Measurements from ENCODE around the gene KAZN.

The KAZN gene

GRCh38 chr1:14946684-14947238 lies 348.3 kb downstream of the KAZN start:
- no peaks in the 10 kb centered on the region for H3K9me3 ChIP-seq (ENCODE audit: control insufficient read depth, insufficient read depth, low read depth, low read length)
- CTCF ChIA-PET, result interaction anchor here (0.6 to 1.2 kb wide), 4 partner anchors 42 to 81 kb away, joined by 3 to 4 read pairs (median 4); no protein-coding TSS in a partner anchor
- H3K4me1 ChIP-seq (ENCODE audit: control insufficient read depth, insufficient read depth, low read length), result no peaks in the 10 kb centered on the region
- H3K27ac ChIP-seq (ENCODE audit: extremely low read depth, low read depth, low read length), result no peak overlapping the region
- no peak overlapping the region for H3K4me3 ChIP-seq (ENCODE audit: low read depth, low read length)
- TF ChIP-seq RBAK (tag by site-specific recombination; IDR thresholded peaks at IDR 0.05) (no peak), ZBTB21 (tag by site-specific recombination; IDR thresholded peaks at IDR 0.05) (no peak), ZNF560 (tag by site-specific recombination; IDR thresholded peaks at IDR 0.05; ENCODE audit: borderline replicate concordance) (no peak), ZXDB (tag by site-specific recombination; IDR thresholded peaks at IDR 0.05) (no peak), ZFP41 (tag by site-specific recombination; IDR thresholded peaks at IDR 0.05; ENCODE audit: borderline replicate concordance) (no peak), KLF7 (tag by site-specific recombination; IDR thresholded peaks at IDR 0.05; ENCODE audit: borderline replicate concordance) (no peak), ZNF707 (tag by site-specific recombination; IDR thresholded peaks at IDR 0.05) (no peak), ZNF391 (tag by site-specific recombination; IDR thresholded peaks at IDR 0.05; ENCODE audit: borderline replicate concordance, low read depth) (no peak)
- TF ChIP-seq, protein P1, sequence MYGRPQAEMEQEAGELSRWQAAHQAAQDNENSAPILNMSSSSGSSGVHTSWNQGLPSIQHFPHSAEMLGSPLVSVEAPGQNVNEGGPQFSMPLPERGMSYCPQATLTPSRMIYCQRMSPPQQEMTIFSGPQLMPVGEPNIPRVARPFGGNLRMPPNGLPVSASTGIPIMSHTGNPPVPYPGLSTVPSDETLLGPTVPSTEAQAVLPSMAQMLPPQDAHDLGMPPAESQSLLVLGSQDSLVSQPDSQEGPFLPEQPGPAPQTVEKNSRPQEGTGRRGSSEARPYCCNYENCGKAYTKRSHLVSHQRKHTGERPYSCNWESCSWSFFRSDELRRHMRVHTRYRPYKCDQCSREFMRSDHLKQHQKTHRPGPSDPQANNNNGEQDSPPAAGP (tag by site-specific recombination; IDR thresholded peaks at IDR 0.05), result peak; percentile 93
- POLR2A ChIA-PET, result no interaction called here
- no peaks in the 10 kb centered on the region for H3K36me3 ChIP-seq (ENCODE audit: control insufficient read depth in 2 of 2, insufficient read depth in 1 of 2, low read length in 2 of 2)

DNA sequence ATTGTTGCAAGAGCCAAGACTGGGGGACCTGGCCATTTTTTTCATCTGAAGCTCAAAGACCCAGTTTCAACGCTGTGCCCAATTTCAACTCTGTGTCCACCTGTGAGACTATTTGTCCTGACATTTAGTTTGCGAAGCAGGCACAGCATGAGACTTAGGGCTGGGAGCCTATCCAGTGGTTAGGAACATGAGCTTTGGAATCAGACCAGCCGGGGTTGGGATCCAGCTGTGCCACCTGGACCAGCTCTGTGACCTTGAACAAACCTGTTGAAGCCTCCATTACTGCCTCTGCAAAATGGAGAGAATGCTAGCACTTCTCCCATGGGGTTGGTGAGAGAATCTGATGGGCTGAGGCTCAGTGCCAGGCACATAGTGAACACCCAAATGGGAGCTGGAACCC lies 348.9 kb downstream of the KAZN start:
- CTCF ChIA-PET, result interaction anchor here (0.7 to 1.2 kb wide), 2 partner anchors 54 to 80 kb away, joined by 4 read pairs; no protein-coding TSS in a partner anchor
- Histone ChIP-seq H3K4me3 (ENCODE audit: low read depth, low read length) (no peak overlapping the region), H3K4me1 (ENCODE audit: control insufficient read depth, insufficient read depth, low read length) (no peaks in the 10 kb centered on the region), H3K9me3 (ENCODE audit: control insufficient read depth, insufficient read depth, low read depth, low read length) (no peaks in the 10 kb centered on the region), H3K27ac (ENCODE audit: extremely low read depth, low read depth, low read length) (no peak overlapping the region), H3K36me3 (ENCODE audit: control insufficient read depth in 2 of 2, insufficient read depth in 1 of 2, low read length in 2 of 2) (no peaks in the 10 kb centered on the region)
- no peak for TF ChIP-seq BCL11B (tag by site-specific recombination; IDR thresholded peaks at IDR 0.05; ENCODE audit: low read depth)
- no peak for TF ChIP-seq ZNF791 (tag by site-specific recombination; IDR thresholded peaks at IDR 0.05)
- TF ChIP-seq, protein P2, sequence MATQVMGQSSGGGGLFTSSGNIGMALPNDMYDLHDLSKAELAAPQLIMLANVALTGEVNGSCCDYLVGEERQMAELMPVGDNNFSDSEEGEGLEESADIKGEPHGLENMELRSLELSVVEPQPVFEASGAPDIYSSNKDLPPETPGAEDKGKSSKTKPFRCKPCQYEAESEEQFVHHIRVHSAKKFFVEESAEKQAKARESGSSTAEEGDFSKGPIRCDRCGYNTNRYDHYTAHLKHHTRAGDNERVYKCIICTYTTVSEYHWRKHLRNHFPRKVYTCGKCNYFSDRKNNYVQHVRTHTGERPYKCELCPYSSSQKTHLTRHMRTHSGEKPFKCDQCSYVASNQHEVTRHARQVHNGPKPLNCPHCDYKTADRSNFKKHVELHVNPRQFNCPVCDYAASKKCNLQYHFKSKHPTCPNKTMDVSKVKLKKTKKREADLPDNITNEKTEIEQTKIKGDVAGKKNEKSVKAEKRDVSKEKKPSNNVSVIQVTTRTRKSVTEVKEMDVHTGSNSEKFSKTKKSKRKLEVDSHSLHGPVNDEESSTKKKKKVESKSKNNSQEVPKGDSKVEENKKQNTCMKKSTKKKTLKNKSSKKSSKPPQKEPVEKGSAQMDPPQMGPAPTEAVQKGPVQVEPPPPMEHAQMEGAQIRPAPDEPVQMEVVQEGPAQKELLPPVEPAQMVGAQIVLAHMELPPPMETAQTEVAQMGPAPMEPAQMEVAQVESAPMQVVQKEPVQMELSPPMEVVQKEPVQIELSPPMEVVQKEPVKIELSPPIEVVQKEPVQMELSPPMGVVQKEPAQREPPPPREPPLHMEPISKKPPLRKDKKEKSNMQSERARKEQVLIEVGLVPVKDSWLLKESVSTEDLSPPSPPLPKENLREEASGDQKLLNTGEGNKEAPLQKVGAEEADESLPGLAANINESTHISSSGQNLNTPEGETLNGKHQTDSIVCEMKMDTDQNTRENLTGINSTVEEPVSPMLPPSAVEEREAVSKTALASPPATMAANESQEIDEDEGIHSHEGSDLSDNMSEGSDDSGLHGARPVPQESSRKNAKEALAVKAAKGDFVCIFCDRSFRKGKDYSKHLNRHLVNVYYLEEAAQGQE (tag by site-specific recombination; IDR thresholded peaks at IDR 0.05), result no peak
- no peak for TF ChIP-seq ZBTB20 (tag by site-specific recombination; IDR thresholded peaks at IDR 0.05)
- TF ChIP-seq ZIC2 (tag by site-specific recombination; IDR thresholded peaks at IDR 0.05), result peak; percentile 54
- POLR2A ChIA-PET, result no interaction called here

DNA sequence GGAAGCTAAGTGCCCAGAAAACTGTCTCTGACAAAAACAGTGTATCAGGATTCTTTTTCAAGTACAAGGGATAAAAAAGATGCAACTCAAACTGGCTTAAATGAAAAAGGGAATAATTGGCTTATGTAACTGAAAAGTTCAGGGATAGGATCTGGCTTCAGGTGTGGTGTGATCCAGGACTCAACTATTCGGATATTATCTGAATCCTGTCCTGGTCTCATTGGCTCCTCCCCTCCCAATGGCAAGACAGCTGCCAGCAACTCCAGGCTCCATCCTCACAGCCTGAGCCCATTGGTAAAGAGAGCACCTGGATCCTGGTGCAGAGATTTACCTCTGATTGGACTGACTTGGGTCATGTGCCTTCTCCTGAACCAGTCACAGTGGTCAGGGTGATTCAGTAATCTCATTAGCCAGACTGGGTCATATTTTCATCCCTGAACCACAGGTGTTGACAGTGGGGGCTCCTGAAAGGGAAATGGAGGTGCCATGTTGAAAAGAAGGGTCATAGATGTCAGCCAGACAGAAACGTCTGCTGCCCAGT lies 349.7 kb downstream of the KAZN start:
- POLR2A ChIA-PET, result no interaction called here
- Histone ChIP-seq H3K27ac (ENCODE audit: extremely low read depth, low read depth, low read length) (no peak overlapping the region), H3K4me1 (ENCODE audit: control insufficient read depth, insufficient read depth, low read length) (no peaks in the 10 kb centered on the region)

More for the DNA sequence above, 349.7 kb downstream of the KAZN start:
- Histone ChIP-seq H3K9me3 (ENCODE audit: control insufficient read depth, insufficient read depth, low read depth, low read length) (no peaks in the 10 kb centered on the region), H3K36me3 (ENCODE audit: control insufficient read depth in 2 of 2, insufficient read depth in 1 of 2, low read length in 2 of 2) (peaks cover 0 to 6% of the 10 kb centered on the region in 2 experiments; a peak in 1 of 3 replicates), H3K4me3 (ENCODE audit: low read depth, low read length) (no peak overlapping the region)
- CTCF ChIA-PET, result no interaction called here
- no peak for TF ChIP-seq ZBTB48 (tag by site-specific recombination; IDR thresholded peaks at IDR 0.05)
- TF ChIP-seq ZNF26 (tag by site-specific recombination; IDR thresholded peaks at IDR 0.05), result no peak
- no peak for TF ChIP-seq ZNF654 (tag by site-specific recombination; IDR thresholded peaks at IDR 0.05; ENCODE audit: low read depth)
- TF ChIP-seq ZNF184 (tag by site-specific recombination; IDR thresholded peaks at IDR 0.05), result no peak
- TF ChIP-seq ZNF530 (tag by site-specific recombination; IDR thresholded peaks at IDR 0.05; ENCODE audit: low read depth), result no peak

Measured in HEK293 (cell line).